Measurements from ENCODE around the gene VPS13A.

DNA sequence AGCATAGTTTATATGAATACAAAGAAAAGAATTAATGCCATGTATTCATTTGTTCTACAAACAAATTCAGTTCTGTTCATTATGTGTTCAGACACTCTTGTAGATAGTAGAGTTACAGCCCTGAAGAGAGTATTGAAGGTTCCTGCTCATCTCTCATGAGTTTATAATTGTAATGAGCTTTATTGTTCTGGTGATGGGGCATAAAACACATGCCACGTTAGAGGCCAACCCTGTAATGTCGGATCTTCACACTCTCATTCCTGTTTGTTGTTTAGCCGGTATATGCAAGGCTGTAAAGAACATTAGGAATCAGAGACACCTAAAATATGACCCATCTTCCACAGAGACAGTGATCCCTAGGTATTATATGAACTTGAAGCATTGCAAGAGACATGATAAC, 214.5 kb downstream of the VPS13A start:
- TF ChIP-seq EZH2 (IDR thresholded peaks at IDR 0.05; ENCODE audit: borderline replicate concordance, insufficient read depth, low read length, poor library complexity, severe bottlenecking), result no peak
- TF ChIP-seq POLR2AphosphoS5 (IDR thresholded peaks at IDR 0.05), result no peak
- TF ChIP-seq, protein P1, sequence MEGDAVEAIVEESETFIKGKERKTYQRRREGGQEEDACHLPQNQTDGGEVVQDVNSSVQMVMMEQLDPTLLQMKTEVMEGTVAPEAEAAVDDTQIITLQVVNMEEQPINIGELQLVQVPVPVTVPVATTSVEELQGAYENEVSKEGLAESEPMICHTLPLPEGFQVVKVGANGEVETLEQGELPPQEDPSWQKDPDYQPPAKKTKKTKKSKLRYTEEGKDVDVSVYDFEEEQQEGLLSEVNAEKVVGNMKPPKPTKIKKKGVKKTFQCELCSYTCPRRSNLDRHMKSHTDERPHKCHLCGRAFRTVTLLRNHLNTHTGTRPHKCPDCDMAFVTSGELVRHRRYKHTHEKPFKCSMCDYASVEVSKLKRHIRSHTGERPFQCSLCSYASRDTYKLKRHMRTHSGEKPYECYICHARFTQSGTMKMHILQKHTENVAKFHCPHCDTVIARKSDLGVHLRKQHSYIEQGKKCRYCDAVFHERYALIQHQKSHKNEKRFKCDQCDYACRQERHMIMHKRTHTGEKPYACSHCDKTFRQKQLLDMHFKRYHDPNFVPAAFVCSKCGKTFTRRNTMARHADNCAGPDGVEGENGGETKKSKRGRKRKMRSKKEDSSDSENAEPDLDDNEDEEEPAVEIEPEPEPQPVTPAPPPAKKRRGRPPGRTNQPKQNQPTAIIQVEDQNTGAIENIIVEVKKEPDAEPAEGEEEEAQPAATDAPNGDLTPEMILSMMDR (IDR thresholded peaks at IDR 0.05; ENCODE audit: poor library complexity, severe bottlenecking), result no peak
- TF ChIP-seq EP300 (conservative IDR thresholded peaks at IDR 0.05; ENCODE audit: poor library complexity, severe bottlenecking), result no peak
- no peak for TF ChIP-seq TAF1 (IDR thresholded peaks at IDR 0.05; ENCODE audit: low read depth)
- no peak for TF ChIP-seq SMC3 (conservative IDR thresholded peaks at IDR 0.05; ENCODE audit: poor library complexity)
- TF ChIP-seq, protein P2, sequence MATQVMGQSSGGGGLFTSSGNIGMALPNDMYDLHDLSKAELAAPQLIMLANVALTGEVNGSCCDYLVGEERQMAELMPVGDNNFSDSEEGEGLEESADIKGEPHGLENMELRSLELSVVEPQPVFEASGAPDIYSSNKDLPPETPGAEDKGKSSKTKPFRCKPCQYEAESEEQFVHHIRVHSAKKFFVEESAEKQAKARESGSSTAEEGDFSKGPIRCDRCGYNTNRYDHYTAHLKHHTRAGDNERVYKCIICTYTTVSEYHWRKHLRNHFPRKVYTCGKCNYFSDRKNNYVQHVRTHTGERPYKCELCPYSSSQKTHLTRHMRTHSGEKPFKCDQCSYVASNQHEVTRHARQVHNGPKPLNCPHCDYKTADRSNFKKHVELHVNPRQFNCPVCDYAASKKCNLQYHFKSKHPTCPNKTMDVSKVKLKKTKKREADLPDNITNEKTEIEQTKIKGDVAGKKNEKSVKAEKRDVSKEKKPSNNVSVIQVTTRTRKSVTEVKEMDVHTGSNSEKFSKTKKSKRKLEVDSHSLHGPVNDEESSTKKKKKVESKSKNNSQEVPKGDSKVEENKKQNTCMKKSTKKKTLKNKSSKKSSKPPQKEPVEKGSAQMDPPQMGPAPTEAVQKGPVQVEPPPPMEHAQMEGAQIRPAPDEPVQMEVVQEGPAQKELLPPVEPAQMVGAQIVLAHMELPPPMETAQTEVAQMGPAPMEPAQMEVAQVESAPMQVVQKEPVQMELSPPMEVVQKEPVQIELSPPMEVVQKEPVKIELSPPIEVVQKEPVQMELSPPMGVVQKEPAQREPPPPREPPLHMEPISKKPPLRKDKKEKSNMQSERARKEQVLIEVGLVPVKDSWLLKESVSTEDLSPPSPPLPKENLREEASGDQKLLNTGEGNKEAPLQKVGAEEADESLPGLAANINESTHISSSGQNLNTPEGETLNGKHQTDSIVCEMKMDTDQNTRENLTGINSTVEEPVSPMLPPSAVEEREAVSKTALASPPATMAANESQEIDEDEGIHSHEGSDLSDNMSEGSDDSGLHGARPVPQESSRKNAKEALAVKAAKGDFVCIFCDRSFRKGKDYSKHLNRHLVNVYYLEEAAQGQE (IDR thresholded peaks at IDR 0.05; ENCODE audit: borderline replicate concordance), result no peak
- TF ChIP-seq RAD21 (conservative IDR thresholded peaks at IDR 0.05), result no peak

All from neural cell (in vitro differentiated cells).